Peyer's patch (tissue), 4 donors: ENCODE data around the gene ST6GAL1. TPM values are rescaled to one million over a fixed set of nuclear protein-coding genes. Genes with fewer than 3 reads are reported as not detected.
A peak's percentile ranks its signal among the peaks of the same experiment; 100 is the strongest.
"Not testable (repeated sequence)": the region's sequence is repeated elsewhere in the genome, so short reads cannot be mapped to it uniquely, and the experiment has no call there.

Source experiments
- DNase-seq, 3 donors: peaks; one replicate each; pipeline ENCODE4 v3.0.0-alpha.2; 2017 to 2019
- H3K27ac ChIP-seq, 4 donors: fragments of 200-600 bp; sonication (generic); one replicate each; pipeline ENCODE4 v1.5.1; 2016 to 2019
- H3K27me3 ChIP-seq, 2 donors: fragments of 200-600 bp; sonication (generic); one replicate each; pipeline ENCODE4 v1.5.1; 2019
- H3K36me3 ChIP-seq, 3 donors: fragments of 200-600 bp; sonication (generic); one replicate each; pipeline ENCODE4 v1.5.1; 2016 to 2019
- H3K4me1 ChIP-seq, 4 donors: fragments of 200-600 bp; sonication (generic); one replicate each; pipeline ENCODE4 v1.5.1; 2016 to 2019
- H3K4me3 ChIP-seq, 4 donors: fragments of 200-600 bp; sonication (generic); 1 replicate in 3 of 4; 2 replicates in 1 of 4; pipeline ENCODE4 v1.5.1; 2016 to 2019; ENCODE audit warnings: mild to moderate bottlenecking in 1 of 4
- H3K9me3 ChIP-seq, 4 donors: fragments of 200-600 bp; sonication (generic); one replicate each; pipeline ENCODE4 v1.5.1; 2016 to 2019; ENCODE audit warnings: mild to moderate bottlenecking in 1 of 4
- POLR2A ChIP-seq, 2 donors: fragments of 450-650 bp; IDR thresholded peaks; one replicate each; pipeline ENCODE4 v1.5.1; 2017; ENCODE audit warnings: antibody characterized with exemption in 2 of 2, mild to moderate bottlenecking in 2 of 2, moderate library complexity in 2 of 2
- total RNA-seq, 4 donors: library from RNA; depleted of rRNA; stranded (reverse); fragments of >200 nt; gene quantifications; one replicate each; pipeline ENCODE4 v1.1.0, GENCODE V29; 2016
- TF ChIP-seq, protein P1 (sequence below), 6 experiments: fragments of 450-650 bp in 4 of 6; fragments of 200-600 bp in 2 of 6; sonication (generic) in 1 of 6; IDR thresholded peaks; one replicate each; pipeline ENCODE4 v1.5.1; 2017 to 2019; ENCODE audit warnings: antibody characterized with exemption in 6 of 6, mild to moderate bottlenecking in 3 of 6, moderate library complexity in 1 of 6

The ST6GAL1 gene, protein sequence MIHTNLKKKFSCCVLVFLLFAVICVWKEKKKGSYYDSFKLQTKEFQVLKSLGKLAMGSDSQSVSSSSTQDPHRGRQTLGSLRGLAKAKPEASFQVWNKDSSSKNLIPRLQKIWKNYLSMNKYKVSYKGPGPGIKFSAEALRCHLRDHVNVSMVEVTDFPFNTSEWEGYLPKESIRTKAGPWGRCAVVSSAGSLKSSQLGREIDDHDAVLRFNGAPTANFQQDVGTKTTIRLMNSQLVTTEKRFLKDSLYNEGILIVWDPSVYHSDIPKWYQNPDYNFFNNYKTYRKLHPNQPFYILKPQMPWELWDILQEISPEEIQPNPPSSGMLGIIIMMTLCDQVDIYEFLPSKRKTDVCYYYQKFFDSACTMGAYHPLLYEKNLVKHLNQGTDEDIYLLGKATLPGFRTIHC
- total RNA-seq, result 10 to 100 TPM in 3 of 4 donors, 1 to 10 TPM in 1; 3.7 to 96.6 (median 14.9) TPM

DNA sequence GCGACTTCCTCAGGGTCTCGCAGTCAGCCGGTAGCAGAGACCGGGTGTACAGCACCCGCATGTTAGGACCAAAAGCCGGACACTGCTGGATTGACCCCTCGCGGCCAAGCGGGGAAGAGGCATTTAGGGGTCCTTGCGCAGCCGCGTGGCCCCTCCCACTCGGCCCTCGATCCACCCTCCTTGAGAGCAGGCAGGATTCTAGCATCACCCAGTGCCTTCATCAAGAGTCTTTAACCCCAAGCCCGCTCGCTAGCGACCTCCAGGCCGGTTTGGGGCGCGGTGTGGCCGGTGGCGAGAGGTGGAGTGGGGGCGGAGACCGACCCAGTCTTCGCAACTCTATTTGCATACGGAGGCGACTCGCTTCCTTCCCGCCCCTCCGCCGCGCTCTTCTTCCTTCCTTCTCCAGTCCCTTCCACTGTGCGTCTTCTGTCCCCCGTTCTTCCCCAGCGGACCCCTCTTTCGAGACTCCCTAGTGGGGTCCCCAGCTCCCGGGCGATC is at the start of gene ST6GAL1:
Gene ST6GAL1, plus strand, starts transcription at position 384 of the 498 bp plus-strand sequence. CDS start 112,178 bp downstream, outside the sequence.
- H3K4me1 ChIP-seq, result peaks cover 0 to 14% (median 0%) of the 10 kb centered on the region in 4 donors
- TF ChIP-seq POLR2A (IDR thresholded peaks at IDR 0.05), result no peak
- TF ChIP-seq, protein P1, sequence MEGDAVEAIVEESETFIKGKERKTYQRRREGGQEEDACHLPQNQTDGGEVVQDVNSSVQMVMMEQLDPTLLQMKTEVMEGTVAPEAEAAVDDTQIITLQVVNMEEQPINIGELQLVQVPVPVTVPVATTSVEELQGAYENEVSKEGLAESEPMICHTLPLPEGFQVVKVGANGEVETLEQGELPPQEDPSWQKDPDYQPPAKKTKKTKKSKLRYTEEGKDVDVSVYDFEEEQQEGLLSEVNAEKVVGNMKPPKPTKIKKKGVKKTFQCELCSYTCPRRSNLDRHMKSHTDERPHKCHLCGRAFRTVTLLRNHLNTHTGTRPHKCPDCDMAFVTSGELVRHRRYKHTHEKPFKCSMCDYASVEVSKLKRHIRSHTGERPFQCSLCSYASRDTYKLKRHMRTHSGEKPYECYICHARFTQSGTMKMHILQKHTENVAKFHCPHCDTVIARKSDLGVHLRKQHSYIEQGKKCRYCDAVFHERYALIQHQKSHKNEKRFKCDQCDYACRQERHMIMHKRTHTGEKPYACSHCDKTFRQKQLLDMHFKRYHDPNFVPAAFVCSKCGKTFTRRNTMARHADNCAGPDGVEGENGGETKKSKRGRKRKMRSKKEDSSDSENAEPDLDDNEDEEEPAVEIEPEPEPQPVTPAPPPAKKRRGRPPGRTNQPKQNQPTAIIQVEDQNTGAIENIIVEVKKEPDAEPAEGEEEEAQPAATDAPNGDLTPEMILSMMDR (IDR thresholded peaks at IDR 0.05), result peak in 1 of 6 experiments; percentile 22
- no peaks in the 10 kb centered on the region for H3K36me3 ChIP-seq
- peak; percentile 65 to 93 (median 90) for DNase-seq
- H3K27ac ChIP-seq, result peak within 1 kb of the TSS; percentile 67 to 94 (median 85)
- H3K4me3 ChIP-seq, result peak within 1 kb of the TSS; percentile 72 to 91 (median 82)
- H3K9me3 ChIP-seq, result no peaks in the 10 kb centered on the region
- H3K27me3 ChIP-seq, result no peaks in the 10 kb centered on the region

DNA sequence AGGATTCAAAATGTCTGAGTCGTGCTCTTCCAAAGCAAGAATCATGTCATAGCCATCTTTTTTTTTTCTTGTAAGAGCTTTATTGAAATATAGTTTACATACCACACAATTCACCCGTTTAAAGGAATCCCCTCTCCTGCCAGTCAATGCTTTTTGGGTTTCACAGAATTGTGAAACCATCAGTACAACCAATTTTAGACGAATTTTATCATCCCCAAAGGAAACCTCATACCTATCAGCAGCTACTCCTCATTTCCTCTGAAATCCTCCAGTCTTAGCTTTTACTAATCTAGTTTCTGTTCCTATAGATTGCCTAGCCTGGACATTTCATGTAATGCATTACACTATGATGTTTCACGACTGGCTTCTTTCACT is 48.2 kb upstream of the ST6GAL1 start:
- TF ChIP-seq POLR2A (IDR thresholded peaks at IDR 0.05), result no peak
- TF ChIP-seq, protein P1 (IDR thresholded peaks at IDR 0.05), result no peak
- no peak for DNase-seq
- no peaks in the 10 kb centered on the region for H3K27me3 ChIP-seq
- H3K4me3 ChIP-seq, result no peak overlapping the region
- no peaks in the 10 kb centered on the region for H3K4me1 ChIP-seq
- H3K9me3 ChIP-seq, result no peaks in the 10 kb centered on the region
- no peak overlapping the region for H3K27ac ChIP-seq
- no peaks in the 10 kb centered on the region for H3K36me3 ChIP-seq

DNA sequence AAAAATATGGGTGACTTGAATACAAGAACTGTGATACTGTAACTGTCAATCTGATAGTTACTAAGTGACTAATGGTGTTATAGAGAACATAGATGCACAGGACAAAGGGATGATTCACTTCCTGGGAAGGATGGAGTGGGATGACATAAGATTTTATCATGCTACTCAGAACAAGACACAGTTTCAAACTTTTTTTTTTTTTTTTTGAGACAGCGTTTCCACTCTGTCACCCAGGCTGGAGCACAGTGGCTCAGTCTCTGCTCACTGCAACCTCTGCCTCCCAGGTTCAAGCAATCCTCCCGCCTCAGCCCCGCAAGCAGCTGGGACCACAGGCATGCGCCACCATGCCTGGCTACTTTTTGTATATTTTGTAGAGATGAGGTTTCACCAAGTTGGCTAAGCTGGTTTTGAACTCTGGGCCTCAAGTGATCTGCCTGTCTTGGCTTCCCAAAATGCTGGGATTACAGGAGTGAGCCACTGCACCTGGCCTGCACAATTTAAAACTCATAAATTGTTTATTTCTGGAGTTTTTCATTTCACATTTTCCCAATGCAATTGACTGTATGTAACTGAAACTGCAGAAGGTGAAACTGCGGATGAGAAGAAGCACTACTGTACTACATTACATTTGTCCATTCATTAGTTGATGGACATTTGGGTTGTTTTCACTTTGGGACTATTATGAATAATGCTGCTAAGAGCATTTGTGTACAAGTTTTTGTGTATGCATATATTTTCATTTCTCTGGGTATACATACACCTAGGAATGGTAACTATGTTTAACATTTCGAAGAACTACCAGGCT is 47.2 kb upstream of the ST6GAL1 start:
- no peaks in the 10 kb centered on the region for H3K36me3 ChIP-seq
- H3K4me3 ChIP-seq, result no peak overlapping the region
- no peak for DNase-seq
- no peak overlapping the region for H3K27ac ChIP-seq
- no peaks in the 10 kb centered on the region for H3K27me3 ChIP-seq
- no peaks in the 10 kb centered on the region for H3K4me1 ChIP-seq
- no peak for TF ChIP-seq POLR2A (IDR thresholded peaks at IDR 0.05)
- TF ChIP-seq, protein P1 (IDR thresholded peaks at IDR 0.05), result no peak
- no peaks in the 10 kb centered on the region for H3K9me3 ChIP-seq

DNA sequence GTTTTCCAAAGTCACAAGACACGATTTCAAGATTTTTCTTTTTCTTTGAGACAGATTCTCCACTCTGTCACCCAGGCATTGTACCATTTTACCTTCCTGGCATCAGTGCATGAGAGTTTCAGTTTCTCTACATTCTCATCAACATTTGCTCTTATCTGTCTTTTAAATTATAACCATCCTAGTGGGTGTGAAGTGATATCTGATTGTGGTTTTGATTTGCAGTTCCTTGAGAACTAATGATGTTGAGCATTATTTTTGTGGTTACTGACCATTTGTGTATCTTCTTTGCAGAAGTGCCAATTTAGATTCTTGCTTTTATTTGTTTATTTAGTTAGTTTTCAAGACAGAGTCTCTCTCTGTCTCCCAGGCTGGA is 46.7 kb upstream of the ST6GAL1 start:
- no peak for DNase-seq
- TF ChIP-seq POLR2A (IDR thresholded peaks at IDR 0.05), result no peak
- TF ChIP-seq, protein P1 (IDR thresholded peaks at IDR 0.05), result no peak
- Histone ChIP-seq H3K27ac (no peak overlapping the region), H3K4me3 (no peak overlapping the region), H3K9me3 (no peaks in the 10 kb centered on the region), H3K36me3 (no peaks in the 10 kb centered on the region), H3K4me1 (no peaks in the 10 kb centered on the region), H3K27me3 (no peaks in the 10 kb centered on the region)

DNA sequence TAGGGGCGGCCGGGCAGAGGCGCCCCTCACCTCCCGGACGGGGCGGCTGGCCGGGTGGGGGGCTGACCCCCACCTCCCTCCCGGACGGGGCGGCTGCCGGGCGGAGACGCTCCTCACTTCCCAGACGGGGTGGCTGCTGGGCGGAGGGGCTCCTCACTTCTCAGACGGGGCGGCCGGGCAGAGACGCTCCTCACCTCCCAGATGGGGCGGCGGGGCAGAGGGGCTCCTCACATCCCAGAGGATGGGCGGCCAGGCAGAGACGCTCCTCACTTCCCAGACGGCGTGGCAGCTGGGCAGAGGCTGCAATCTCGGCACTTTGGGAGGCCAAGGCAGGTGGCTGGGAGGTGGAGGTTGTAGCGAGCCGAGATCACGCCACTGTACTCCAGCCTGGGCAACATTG is 45.5 kb upstream of the ST6GAL1 start:
- not testable (repeated sequence) for H3K27ac ChIP-seq, H3K9me3 ChIP-seq, H3K4me3 ChIP-seq, DNase-seq, H3K4me1 ChIP-seq, H3K36me3 ChIP-seq, H3K27me3 ChIP-seq
